Chondrocyte (in vitro differentiated cells): ENCODE data around the gene HSD17B2. TPM values are rescaled to one million over a fixed set of nuclear protein-coding genes. Genes with fewer than 3 reads are reported as not detected.

Experiments used
- DNase-seq: peaks from one replicate; pipeline ENCODE4 v3.0.0; 2021; ENCODE audit warnings: mixed read lengths, low spot score
- H3K27ac Mint-ChIP-seq: one replicate; pipeline ENCODE4 v1.8.0; 2021; ENCODE audit warnings: mild to moderate bottlenecking, moderate library complexity, mixed read lengths; ENCODE audit not compliant: unreplicated experiment
- H3K27me3 Mint-ChIP-seq: 2 replicates; pipeline ENCODE4 v1.8.0; 2021; ENCODE audit warnings: low read depth, mixed read lengths
- H3K36me3 Mint-ChIP-seq: 2 replicates; pipeline ENCODE4 v1.8.0; 2021; ENCODE audit warnings: low read depth, mixed read lengths
- H3K4me1 Mint-ChIP-seq: 2 replicates; pipeline ENCODE4 v1.8.0; 2021; ENCODE audit warnings: low read depth, mild to moderate bottlenecking, mixed read lengths
- H3K4me3 Mint-ChIP-seq: one replicate; pipeline ENCODE4 v1.8.0; 2021; ENCODE audit warnings: mild to moderate bottlenecking, moderate library complexity, mixed read lengths; ENCODE audit not compliant: unreplicated experiment
- H3K9me3 Mint-ChIP-seq: 2 replicates; pipeline ENCODE4 v1.8.0; 2021; ENCODE audit warnings: low read depth, mixed read lengths
- total RNA-seq: library from RNA; stranded (reverse); gene quantifications from 3 replicates; pipeline ENCODE4 v1.2.1, GENCODE V29; 2021
- TF ChIP-seq, protein P1 (sequence below): fragments of 200-600 bp; sonication (generic); IDR thresholded peaks from 2 replicates; pipeline ENCODE4 v1.5.0; 2021; ENCODE audit warnings: antibody characterized with exemption, mild to moderate bottlenecking, moderate library complexity

Gene HSD17B2
- total RNA-seq, 1 donor from 2014 or later = not detected

- Mint-ChIP-seq H3K4me1 (no peaks in the 10 kb centered on the region), H3K36me3 (no peaks in the 10 kb centered on the region), H3K4me3 (no peak overlapping the region), H3K9me3 (no peaks in the 10 kb centered on the region), H3K27me3 (peaks cover 55% of the 10 kb centered on the region), H3K27ac (no peak overlapping the region)
- DNase-seq = no peak
- TF ChIP-seq, protein P1, sequence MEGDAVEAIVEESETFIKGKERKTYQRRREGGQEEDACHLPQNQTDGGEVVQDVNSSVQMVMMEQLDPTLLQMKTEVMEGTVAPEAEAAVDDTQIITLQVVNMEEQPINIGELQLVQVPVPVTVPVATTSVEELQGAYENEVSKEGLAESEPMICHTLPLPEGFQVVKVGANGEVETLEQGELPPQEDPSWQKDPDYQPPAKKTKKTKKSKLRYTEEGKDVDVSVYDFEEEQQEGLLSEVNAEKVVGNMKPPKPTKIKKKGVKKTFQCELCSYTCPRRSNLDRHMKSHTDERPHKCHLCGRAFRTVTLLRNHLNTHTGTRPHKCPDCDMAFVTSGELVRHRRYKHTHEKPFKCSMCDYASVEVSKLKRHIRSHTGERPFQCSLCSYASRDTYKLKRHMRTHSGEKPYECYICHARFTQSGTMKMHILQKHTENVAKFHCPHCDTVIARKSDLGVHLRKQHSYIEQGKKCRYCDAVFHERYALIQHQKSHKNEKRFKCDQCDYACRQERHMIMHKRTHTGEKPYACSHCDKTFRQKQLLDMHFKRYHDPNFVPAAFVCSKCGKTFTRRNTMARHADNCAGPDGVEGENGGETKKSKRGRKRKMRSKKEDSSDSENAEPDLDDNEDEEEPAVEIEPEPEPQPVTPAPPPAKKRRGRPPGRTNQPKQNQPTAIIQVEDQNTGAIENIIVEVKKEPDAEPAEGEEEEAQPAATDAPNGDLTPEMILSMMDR = no peak
Observed at GRCh38 chr16:82051656-82052055, 16.6 kb downstream of the HSD17B2 start.

GRCh38 chr16:82055117-82055516 lies 20.1 kb downstream of the HSD17B2 start:
- no peaks in the 10 kb centered on the region for H3K9me3 Mint-ChIP-seq
- no peak for DNase-seq
- H3K4me1 Mint-ChIP-seq = no peaks in the 10 kb centered on the region
- H3K36me3 Mint-ChIP-seq = no peaks in the 10 kb centered on the region
- H3K27me3 Mint-ChIP-seq = peaks cover 36% of the 10 kb centered on the region
- no peak overlapping the region for H3K27ac Mint-ChIP-seq
- TF ChIP-seq, protein P1 = no peak
- H3K4me3 Mint-ChIP-seq = no peak overlapping the region

- Mint-ChIP-seq H3K9me3 (no peaks in the 10 kb centered on the region), H3K36me3 (no peaks in the 10 kb centered on the region), H3K27me3 (peaks cover 39% of the 10 kb centered on the region), H3K4me3 (no peak overlapping the region), H3K27ac (no peak overlapping the region), H3K4me1 (no peaks in the 10 kb centered on the region)
- DNase-seq = no peak
- TF ChIP-seq, protein P1 = no peak
Observed at GRCh38 chr16:82055728-82056549, 20.9 kb downstream of the HSD17B2 start.

- Mint-ChIP-seq H3K27me3 (peaks cover 36% of the 10 kb centered on the region), H3K9me3 (no peaks in the 10 kb centered on the region), H3K4me3 (no peak overlapping the region), H3K36me3 (no peaks in the 10 kb centered on the region), H3K27ac (no peak overlapping the region), H3K4me1 (no peaks in the 10 kb centered on the region)
- TF ChIP-seq, protein P1 = no peak
- DNase-seq = no peak
Observed at GRCh38 chr16:82056550-82056896, 21.5 kb downstream of the HSD17B2 start.

GRCh38 chr16:82059161-82059982 lies 24.3 kb downstream of the HSD17B2 start:
- H3K27me3 Mint-ChIP-seq = peaks cover 38% of the 10 kb centered on the region

More at GRCh38 chr16:82059161-82059982, 24.3 kb downstream of the HSD17B2 start:
- no peak for DNase-seq
- TF ChIP-seq, protein P1 = no peak
- H3K27ac Mint-ChIP-seq = no peak overlapping the region
- H3K36me3 Mint-ChIP-seq = no peaks in the 10 kb centered on the region
- no peaks in the 10 kb centered on the region for H3K4me1 Mint-ChIP-seq
- no peaks in the 10 kb centered on the region for H3K9me3 Mint-ChIP-seq
- H3K4me3 Mint-ChIP-seq = no peak overlapping the region
